Left lung (tissue), 10 donors: ENCODE data around the gene CHN1. TPM values are rescaled to one million over a fixed set of nuclear protein-coding genes. Genes with fewer than 3 reads are reported as not detected.

ENCODE experiments used
- ATAC-seq: fragments of 200-7000 bp; cut with Tn5 transposase; one replicate; pipeline ENCODE4 v1.9.1; 2020; ENCODE audit warnings: moderate library complexity
- DNase-seq, 4 donors: peaks; one replicate each; pipeline ENCODE4 v3.0.0-alpha.2; 2013 to 2020
- H3K27ac ChIP-seq, 2 donors: fragments of 200-600 bp; sonication (generic) in 1 of 2; one replicate each; pipeline versions ENCODE4 v1.5.0 to v1.8.0; 2020 to 2021
- H3K27me3 ChIP-seq, 2 donors: fragments of 200-600 bp; sonication (generic) in 1 of 2; one replicate each; pipeline versions ENCODE4 v1.5.0 to v1.8.0; 2020 to 2021
- H3K36me3 ChIP-seq, 2 donors: fragments of 200-600 bp; sonication (generic) in 1 of 2; one replicate each; pipeline versions ENCODE4 v1.5.0 to v1.8.0; 2020 to 2021
- H3K4me1 ChIP-seq, 2 donors: fragments of 200-600 bp; one replicate each; pipeline ENCODE4 v1.8.0; 2021
- H3K4me3 ChIP-seq, 2 donors: fragments of 200-600 bp; sonication (generic) in 1 of 2; one replicate each; pipeline versions ENCODE4 v1.5.0 to v1.8.0; 2020 to 2021; ENCODE audit warnings: mild to moderate bottlenecking in 1 of 2
- H3K9me3 ChIP-seq, 2 donors: fragments of 200-600 bp; sonication (generic) in 1 of 2; one replicate each; pipeline versions ENCODE4 v1.5.0 to v1.8.0; 2020 to 2021
- CTCF ChIP-seq, 2 donors: fragments of 200-600 bp; sonication (generic) in 1 of 2; IDR thresholded peaks; one replicate each; pipeline versions ENCODE4 v1.5.0 to v1.8.0; 2021; ENCODE audit warnings: antibody characterized with exemption in 2 of 2
- intact Hi-C, 2 donors: fragments of 100-400 bp; cut with DNase I; formaldehyde crosslinking; loops; one replicate each; pipeline versions ENCODE4 v1.11.2 to v1.14.2; 2022
- polyA plus RNA-seq, 6 donors: library from polyadenylated mRNA; unstranded; fragments of 120-200 nt; gene quantifications; one replicate each; pipeline ENCODE4 v1.2.1, GENCODE V29; 2013; ENCODE audit not compliant: insufficient read length in 6 of 6
- total RNA-seq, 2 donors: library from RNA; stranded (reverse); fragmentation: NEBNext Ultra II Directional; extraction: Animal tissue kit (Norgen Biotek cat#: 25700); gene quantifications; one replicate each; pipeline ENCODE4 v1.2.1, GENCODE V29; 2021
- donor health status: DM: no; HTN: yes; CAD: no.
- donor health status: DM: no; HTN: no; CAD: no.

The CHN1 gene
- total and polyA plus RNA-seq, 8 donors, result 27.4 to 170 (median 99.9) TPM

GRCh38 chr2:174952607-174953006 is 52.6 kb downstream of the CHN1 start:
- DNase-seq (no peak), ATAC-seq (no peak)
- Histone ChIP-seq H3K36me3 (no peaks in the 10 kb centered on the region), H3K4me3 (no peak overlapping the region), H3K9me3 (no peaks in the 10 kb centered on the region), H3K27ac (no peak overlapping the region), H3K27me3 (no peaks in the 10 kb centered on the region), H3K4me1 (no peaks in the 10 kb centered on the region)
- no peak for TF ChIP-seq CTCF (IDR thresholded peaks at IDR 0.05)
- intact Hi-C loops, result no loop called here

GRCh38 chr2:174951745-174952144 is 53.4 kb downstream of the CHN1 start:
- no peaks in the 10 kb centered on the region for H3K36me3 ChIP-seq
- ATAC-seq (peak; percentile 30), DNase-seq (no peak)
- no peaks in the 10 kb centered on the region for H3K27me3 ChIP-seq
- intact Hi-C loops, result no loop called here
- H3K4me3 ChIP-seq, result no peak overlapping the region
- no peaks in the 10 kb centered on the region for H3K9me3 ChIP-seq
- no peak overlapping the region for H3K27ac ChIP-seq
- no peak for TF ChIP-seq CTCF (IDR thresholded peaks at IDR 0.05)
- no peaks in the 10 kb centered on the region for H3K4me1 ChIP-seq

- Histone ChIP-seq H3K4me1 (no peaks in the 10 kb centered on the region), H3K36me3 (no peaks in the 10 kb centered on the region), H3K27ac (no peak overlapping the region), H3K4me3 (no peak overlapping the region), H3K27me3 (no peaks in the 10 kb centered on the region), H3K9me3 (no peaks in the 10 kb centered on the region)
- intact Hi-C loops, result no loop called here
- no peak for DNase-seq
- no peak for ATAC-seq
- no peak for TF ChIP-seq CTCF (IDR thresholded peaks at IDR 0.05)
Observed at GRCh38 chr2:174949988-174950687, 55.0 kb downstream of the CHN1 start.

GRCh38 chr2:174945601-174946260 is 59.5 kb downstream of the CHN1 start:
- ATAC-seq (no peak), DNase-seq (no peak)
- TF ChIP-seq CTCF (IDR thresholded peaks at IDR 0.05), result no peak
- intact Hi-C loops, result no loop called here
- Histone ChIP-seq H3K36me3 (no peaks in the 10 kb centered on the region), H3K4me1 (no peaks in the 10 kb centered on the region), H3K27me3 (no peaks in the 10 kb centered on the region), H3K27ac (no peak overlapping the region), H3K9me3 (no peaks in the 10 kb centered on the region), H3K4me3 (no peak overlapping the region)

- intact Hi-C loops, result no loop called here
- H3K36me3 ChIP-seq, result no peaks in the 10 kb centered on the region
- H3K9me3 ChIP-seq, result peaks cover 0 to 2% of the 10 kb centered on the region in 2 donors
- no peak for TF ChIP-seq CTCF (IDR thresholded peaks at IDR 0.05)
- no peaks in the 10 kb centered on the region for H3K27me3 ChIP-seq
- H3K4me3 ChIP-seq, result no peak overlapping the region
- no peak overlapping the region for H3K27ac ChIP-seq
- DNase-seq (no peak), ATAC-seq (no peak)
- no peaks in the 10 kb centered on the region for H3K4me1 ChIP-seq
Observed at GRCh38 chr2:174939046-174939445, 66.1 kb downstream of the CHN1 start.
